Liver (tissue), 9 donors: ENCODE results near the gene DLST. TPM values are rescaled to one million over a fixed set of nuclear protein-coding genes. Genes with fewer than 3 reads are reported as not detected.

Experiments
- DNase-seq: peaks from one replicate; pipeline ENCODE4 v3.0.0-alpha.2; 2017; ENCODE audit warnings: low spot score
- H3K27ac ChIP-seq, 2 donors: one replicate each; pipeline ENCODE4 v1.7.0; 2013; ENCODE audit warnings: inconsistent platforms in 2 of 2, low read length in 2 of 2, control low read depth in 1 of 2, low read depth in 1 of 2, mild to moderate bottlenecking in 1 of 2
- H3K27me3 ChIP-seq, 4 donors: one replicate each; pipeline versions ENCODE4 v1.6.1 to v1.7.0; 2013; ENCODE audit warnings: low read length in 3 of 4, inconsistent platforms in 1 of 4, mild to moderate bottlenecking in 1 of 4, moderate library complexity in 1 of 4; ENCODE audit not compliant: control insufficient read depth in 4 of 4, insufficient read depth in 4 of 4
- H3K36me3 ChIP-seq, 4 donors: one replicate each; pipeline versions ENCODE4 v1.6.1 to v1.7.0; 2013; ENCODE audit warnings: low read length in 3 of 4, mild to moderate bottlenecking in 3 of 4, low read depth in 1 of 4, moderate library complexity in 1 of 4; ENCODE audit not compliant: control insufficient read depth in 4 of 4, insufficient read depth in 3 of 4
- H3K4me1 ChIP-seq, 4 donors: one replicate each; pipeline versions ENCODE4 v1.6.1 to v1.7.0; 2013; ENCODE audit warnings: low read length in 3 of 4, mild to moderate bottlenecking in 3 of 4, moderate library complexity in 1 of 4; ENCODE audit not compliant: control insufficient read depth in 4 of 4, insufficient read depth in 4 of 4
- H3K4me3 ChIP-seq, 3 donors: one replicate each; pipeline versions ENCODE4 v1.6.1 to v1.7.0; 2013; ENCODE audit warnings: low read length in 3 of 3, control low read depth in 1 of 3, low read depth in 1 of 3, mild to moderate bottlenecking in 1 of 3
- H3K9ac ChIP-seq, 2 donors: one replicate each; pipeline ENCODE4 v1.7.0; 2013; ENCODE audit warnings: low read length in 2 of 2, mild to moderate bottlenecking in 2 of 2, moderate library complexity in 2 of 2, control low read depth in 1 of 2, low read depth in 1 of 2
- H3K9me3 ChIP-seq, 4 donors: one replicate each; pipeline versions ENCODE4 v1.6.1 to v1.7.0; 2013; ENCODE audit warnings: low read length in 3 of 4; ENCODE audit not compliant: control insufficient read depth in 4 of 4
- ATF3 ChIP-seq: IDR thresholded peaks from 2 replicates; pipeline ENCODE4 v1.6.1; 2016; ENCODE audit warnings: antibody characterized with exemption
- CTCF ChIP-seq: fragments of 150-350 bp; IDR thresholded peaks from 2 replicates; pipeline ENCODE4 v1.5.1; 2017; ENCODE audit warnings: improper control_type of control experiment, low read depth, low read length; ENCODE audit not compliant: missing input control
- EGR1 ChIP-seq, 2 donors: IDR thresholded peaks; 2 replicates each; pipeline ENCODE4 v1.6.1; 2016 to 2018; ENCODE audit warnings: antibody characterized with exemption in 2 of 2, low read depth in 2 of 2
- FOXA1 ChIP-seq: IDR thresholded peaks from 2 replicates; pipeline ENCODE4 v1.6.1; 2016; ENCODE audit warnings: antibody characterized with exemption
- FOXA2 ChIP-seq: IDR thresholded peaks from 2 replicates; pipeline ENCODE4 v1.6.1; 2016; ENCODE audit warnings: antibody characterized with exemption
- GABPA ChIP-seq, 2 donors: IDR thresholded peaks in 1 of 2; conservative IDR thresholded peaks in 1 of 2; 2 replicates each; pipeline ENCODE4 v1.6.1; 2016; ENCODE audit warnings: antibody characterized with exemption in 2 of 2, mild to moderate bottlenecking in 1 of 2, moderate library complexity in 1 of 2
- HNF4A ChIP-seq, 2 donors: conservative IDR thresholded peaks; 2 replicates each; pipeline ENCODE4 v1.6.1; 2016; ENCODE audit warnings: antibody characterized with exemption in 2 of 2, mild to moderate bottlenecking in 2 of 2
- HNF4G ChIP-seq: IDR thresholded peaks from 2 replicates; pipeline ENCODE4 v1.6.1; 2016; ENCODE audit warnings: antibody characterized with exemption
- JUND ChIP-seq, 2 donors: IDR thresholded peaks; 2 replicates each; pipeline ENCODE4 v1.6.1; 2016; ENCODE audit warnings: antibody characterized with exemption in 2 of 2
- MAX ChIP-seq: IDR thresholded peaks from 2 replicates; pipeline ENCODE4 v1.6.1; 2016; ENCODE audit warnings: antibody characterized with exemption
- NR2F2 ChIP-seq: IDR thresholded peaks from 2 replicates; pipeline ENCODE4 v1.6.1; 2016; ENCODE audit warnings: antibody characterized with exemption
- RAD21 ChIP-seq, 2 donors: IDR thresholded peaks; 2 replicates each; pipeline ENCODE4 v1.6.1; 2016; ENCODE audit warnings: antibody characterized with exemption in 2 of 2, mild to moderate bottlenecking in 2 of 2
- REST ChIP-seq: IDR thresholded peaks from 2 replicates; pipeline ENCODE4 v1.6.1; 2016; ENCODE audit warnings: antibody characterized with exemption, mild to moderate bottlenecking
- RXRA ChIP-seq, 2 donors: IDR thresholded peaks; 2 replicates each; pipeline ENCODE4 v1.6.1; 2017 to 2018; ENCODE audit warnings: antibody characterized with exemption in 2 of 2, mild to moderate bottlenecking in 1 of 2
- SP1 ChIP-seq: IDR thresholded peaks from 2 replicates; pipeline ENCODE4 v1.6.1; 2018; ENCODE audit warnings: antibody characterized with exemption, mild to moderate bottlenecking
- YY1 ChIP-seq: IDR thresholded peaks from 2 replicates; pipeline ENCODE4 v1.6.1; 2016; ENCODE audit warnings: antibody characterized with exemption, mild to moderate bottlenecking
- ZBTB33 ChIP-seq: IDR thresholded peaks from 2 replicates; pipeline ENCODE4 v1.6.1; 2016; ENCODE audit warnings: antibody characterized with exemption
- WGBS: extraction: QIAGEN DNeasy Blood & Tissue Kit; methylation state at CpG from one replicate; pipeline ENCODE4 v1.1.7; 2013; 5-methylcytosine and 5-hydroxymethylcytosine counted together
- polyA plus RNA-seq, 2 donors: library from polyadenylated mRNA; stranded (reverse) in 1 of 2; unstranded in 1 of 2; fragments of 200-250 nt in 1 of 2; fragments of >200 nt in 1 of 2; fragmentation: Nextera tagmentation in 1 of 2; extraction: Ambion mirVana in 1 of 2; gene quantifications; one replicate each; pipeline versions ENCODE4 v1.2.1 to v1.2.3, GENCODE V29; 2013 to 2015
- total RNA-seq, 2 donors: library from RNA; depleted of rRNA; stranded (reverse); fragments of >200 nt; gene quantifications; one replicate each; pipeline ENCODE4 v1.2.3, GENCODE V29; 2014
- donor health status: healthy.
- donor health status: healthy.
- donor health status: healthy.
- donor health status: healthy.
- donor health status: healthy.

DLST gene
- total and polyA plus RNA-seq, 4 donors = 10.7 to 69.3 (median 49.5) TPM

- no peak overlapping the region for H3K4me3 ChIP-seq
- no peaks in the 10 kb centered on the region for H3K27me3 ChIP-seq
- 28% methylated on average over 5 of the region's 5 CpGs for WGBS
- no peaks in the 10 kb centered on the region for H3K9me3 ChIP-seq
- peaks cover 4 to 21% (median 12%) of the 10 kb centered on the region in 4 donors for H3K4me1 ChIP-seq
- peak overlapping the region; percentile 22 to 28 for H3K27ac ChIP-seq
- no peak overlapping the region for H3K9ac ChIP-seq
- H3K36me3 ChIP-seq = peaks cover 10 to 85% (median 63%) of the 10 kb centered on the region in 4 donors
- peak; percentile 25 for TF ChIP-seq YY1
- TF ChIP-seq ZBTB33 = no peak
- TF ChIP-seq RXRA (IDR thresholded peaks at IDR 0.05) = peak; percentile 83 to 94
- peak; percentile 79 for TF ChIP-seq HNF4G
- no peak for TF ChIP-seq REST
- peak; percentile 93 to 96 for TF ChIP-seq HNF4A (conservative IDR thresholded peaks at IDR 0.05)
- peak in 1 of 2 donors; percentile 37 for TF ChIP-seq RAD21 (IDR thresholded peaks at IDR 0.05)
- peak; percentile 69 for TF ChIP-seq FOXA2
- peak; percentile 67 to 68 for TF ChIP-seq JUND (IDR thresholded peaks at IDR 0.05)
- TF ChIP-seq EGR1 (IDR thresholded peaks at IDR 0.05; ENCODE audit: low read depth in 2 of 2) = peak in 1 of 2 donors; percentile 21
- peak; percentile 97 for TF ChIP-seq NR2F2
- peak; percentile 89 for TF ChIP-seq MAX
- peak; percentile 29 for TF ChIP-seq FOXA1
- peak; percentile 87 for TF ChIP-seq SP1
- TF ChIP-seq CTCF = no peak
- TF ChIP-seq ATF3 = no peak
- TF ChIP-seq GABPA (IDR thresholded peaks at IDR 0.05 in 1 of 2, conservative IDR thresholded peaks at IDR 0.05 in 1 of 2) = peak in 1 of 2 donors; percentile 59
- DNase-seq = peak; percentile 60
Measured at GRCh38 chr14:74898694-74899093, 17.0 kb downstream of the DLST start.
